Osteoblast (primary cell): Measurements from ENCODE around the gene HACD3. TPM values are rescaled to one million over a fixed set of nuclear protein-coding genes. Genes with fewer than 3 reads are reported as not detected.

Experiments used
- DNase-seq: peaks from one replicate; pipeline ENCODE4 v3.0.0; 2011; ENCODE audit warnings: low spot score, mixed read lengths; ENCODE audit not compliant: insufficient read length; ENCODE audit errors: missing footprints
- H2AFZ ChIP-seq: 2 replicates; pipeline ENCODE4 v1.6.0; 2011; ENCODE audit warnings: mild to moderate bottlenecking, low read length
- H3K27ac ChIP-seq: 2 replicates; pipeline ENCODE4 v1.5.1; 2011; ENCODE audit warnings: mild to moderate bottlenecking, low read depth, low read length, moderate library complexity
- H3K27me3 ChIP-seq: 2 replicates; pipeline ENCODE4 v1.6.0; 2012; ENCODE audit warnings: mild to moderate bottlenecking, control low read depth, inconsistent platforms, low read length, moderate library complexity; ENCODE audit not compliant: insufficient read depth
- H3K36me3 ChIP-seq: 2 replicates; pipeline ENCODE4 v1.5.1; 2011; ENCODE audit warnings: mild to moderate bottlenecking, low read length, control low read depth, moderate library complexity; ENCODE audit not compliant: insufficient read depth
- H3K4me1 ChIP-seq: 2 replicates; pipeline ENCODE4 v1.5.1; 2011; ENCODE audit warnings: mild to moderate bottlenecking, low read length, control low read depth, moderate library complexity; ENCODE audit not compliant: insufficient read depth
- H3K4me2 ChIP-seq: 2 replicates; pipeline ENCODE4 v1.6.0; 2011; ENCODE audit warnings: mild to moderate bottlenecking, low read length; ENCODE audit not compliant: insufficient read depth
- H3K4me3 ChIP-seq: fragments of 200-600 bp; sonication (generic); 3 replicates; pipeline ENCODE4 v1.5.1; 2012; ENCODE audit warnings: mild to moderate bottlenecking, low read length, inconsistent platforms; ENCODE audit not compliant: insufficient read depth
- H3K79me2 ChIP-seq: 2 replicates; pipeline ENCODE4 v1.6.0; 2012; ENCODE audit warnings: mild to moderate bottlenecking, low read length, control low read depth, inconsistent platforms; ENCODE audit not compliant: insufficient read depth
- H3K9me3 ChIP-seq: 2 replicates; pipeline ENCODE4 v1.5.1; 2011; ENCODE audit warnings: low read depth, low read length, control low read depth
- H4K20me1 ChIP-seq: 2 replicates; pipeline ENCODE4 v1.6.0; 2012; ENCODE audit warnings: mild to moderate bottlenecking, low read length, control low read depth; ENCODE audit not compliant: insufficient read depth
- CTCF ChIP-seq: IDR thresholded peaks from 2 replicates; pipeline ENCODE4 v1.5.1; 2011; ENCODE audit warnings: mild to moderate bottlenecking, low read depth, low read length, moderate library complexity; ENCODE audit errors: extremely low read depth
- total RNA-seq: library from RNA; depleted of rRNA; stranded (reverse); fragments of >200 nt; gene quantifications from 2 replicates; pipeline ENCODE4 v1.2.3, GENCODE V29; 2012

The HACD3 gene
- total RNA-seq, 1 donor, result 75.3 TPM

GRCh38 chr15:65561934-65562333, 31.7 kb downstream of the HACD3 start:
- Histone ChIP-seq H3K4me3 (no peak overlapping the region), H3K27me3 (no peaks in the 10 kb centered on the region), H3K36me3 (peaks cover 22% of the 10 kb centered on the region), H3K79me2 (no peaks in the 10 kb centered on the region), H4K20me1 (no peaks in the 10 kb centered on the region), H3K9me3 (no peaks in the 10 kb centered on the region), H3K4me2 (no peak overlapping the region), H2AFZ (no peak overlapping the region), H3K27ac (no peak overlapping the region), H3K4me1 (peaks cover 8% of the 10 kb centered on the region)
- no peak for DNase-seq
- no peak for TF ChIP-seq CTCF

- peaks cover 63% of the 10 kb centered on the region for H3K36me3 ChIP-seq
- TF ChIP-seq CTCF, result no peak
- no peak for DNase-seq
- no peaks in the 10 kb centered on the region for H3K79me2 ChIP-seq
- H3K27ac ChIP-seq, result no peak overlapping the region
- no peak overlapping the region for H3K4me2 ChIP-seq
- no peaks in the 10 kb centered on the region for H3K9me3 ChIP-seq
- no peaks in the 10 kb centered on the region for H4K20me1 ChIP-seq
- H3K4me3 ChIP-seq, result no peak overlapping the region
- no peaks in the 10 kb centered on the region for H3K27me3 ChIP-seq
- no peaks in the 10 kb centered on the region for H3K4me1 ChIP-seq
- no peak overlapping the region for H2AFZ ChIP-seq
These were observed 39.5 kb downstream of the HACD3 start for GRCh38 chr15:65569728-65570127.

- Histone ChIP-seq H3K4me3 (no peak overlapping the region), H3K9me3 (no peaks in the 10 kb centered on the region), H3K27me3 (no peaks in the 10 kb centered on the region), H3K4me1 (peaks cover 9% of the 10 kb centered on the region), H3K79me2 (no peaks in the 10 kb centered on the region), H2AFZ (no peak overlapping the region), H3K4me2 (no peak overlapping the region), H4K20me1 (no peaks in the 10 kb centered on the region), H3K36me3 (peaks cover 48% of the 10 kb centered on the region), H3K27ac (no peak overlapping the region)
- no peak for DNase-seq
- TF ChIP-seq CTCF, result no peak
These were observed 41.7 kb downstream of the HACD3 start for GRCh38 chr15:65571971-65572370.

- peaks cover 49% of the 10 kb centered on the region for H3K36me3 ChIP-seq
- H3K4me1 ChIP-seq, result peaks cover 26% of the 10 kb centered on the region
- TF ChIP-seq CTCF, result no peak
- H3K27me3 ChIP-seq, result no peaks in the 10 kb centered on the region
- DNase-seq, result peak; percentile 73
- H3K27ac ChIP-seq, result peak overlapping the region; percentile 53
- no peak overlapping the region for H2AFZ ChIP-seq
- H3K9me3 ChIP-seq, result no peaks in the 10 kb centered on the region
- no peaks in the 10 kb centered on the region for H3K79me2 ChIP-seq
- no peak overlapping the region for H3K4me3 ChIP-seq
- no peaks in the 10 kb centered on the region for H4K20me1 ChIP-seq
- H3K4me2 ChIP-seq, result no peak overlapping the region
These were observed 46.4 kb downstream of the HACD3 start for GRCh38 chr15:65576664-65577063.
